ENCODE results near the gene MRPL24. TPM values are rescaled to one million over a fixed set of nuclear protein-coding genes. Genes with fewer than 3 reads are reported as not detected.

The MRPL24 gene
- total and polyA plus RNA-seq, 2 of the 8 experiments (the other 6 are each of a cell fraction or from before 2014, with no cell fraction given) = 29.7 to 35.2 TPM

DNA sequence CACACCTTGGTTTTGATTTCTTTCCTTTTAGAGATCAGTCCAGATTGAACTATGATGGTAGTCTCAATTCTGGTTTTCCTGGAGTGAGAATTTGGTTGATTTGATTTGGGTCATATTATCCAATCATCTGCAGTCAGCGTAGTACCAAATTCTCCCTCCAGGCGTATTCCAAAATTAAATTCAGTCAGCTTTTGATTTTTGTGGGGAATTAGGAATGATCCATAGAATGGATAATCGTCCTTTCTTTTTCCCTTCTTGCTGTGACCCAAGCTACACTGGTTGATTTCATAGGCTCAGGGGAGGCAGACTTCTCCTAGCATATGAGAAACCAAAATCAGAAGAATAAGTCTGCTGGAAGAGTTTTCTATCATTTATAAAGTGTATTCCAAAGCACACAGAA is 31.3 kb upstream of the MRPL24 start:
- Histone ChIP-seq H2BK20ac (ENCODE audit: low read length) (no peak overlapping the region), H3K9ac (replicated peaks in 1 of 4; ENCODE audit: extremely low read depth in 1 of 4, low read depth in 3 of 4, low read length in 3 of 4) (no peak overlapping the region), H2BK12ac (ENCODE audit: low read depth, low read length) (no peak overlapping the region), H3K56ac (replicated peaks; ENCODE audit: insufficient read length, low read depth, low read length) (no peak overlapping the region), H3K18ac (ENCODE audit: extremely low read depth, low read length) (no peak overlapping the region), H3K27me3 (replicated peaks in 1 of 4; ENCODE audit: control insufficient read depth in 3 of 4, extremely low read depth in 1 of 4, insufficient read depth in 3 of 4, low read length in 3 of 4) (no peaks in the 10 kb centered on the region), H3K36me3 (ENCODE audit: control insufficient read depth in 2 of 4, insufficient read depth in 4 of 4, low read length in 3 of 4) (peaks cover 0 to 17% (median 2%) of the 10 kb centered on the region in 4 experiments; a peak in 3 of 8 replicates), H3K27ac (ENCODE audit: low read depth, low read length) (no peak overlapping the region), H2AFZ (ENCODE audit: low read length) (no peak overlapping the region), H2BK5ac (ENCODE audit: low read depth, low read length) (no peak overlapping the region), H3K23ac (ENCODE audit: insufficient read length) (no peak overlapping the region), H3K23me2 (ENCODE audit: low read depth, low read length) (peaks cover 4% of the 10 kb centered on the region; the same call in 1 of the 2 replicates), H3K79me1 (ENCODE audit: low read depth, low read length) (peaks cover 18% of the 10 kb centered on the region), H3K4me2 (ENCODE audit: insufficient read depth in 1 of 2, low read depth in 2 of 2, low read length in 2 of 2) (no peak overlapping the region), H2AK5ac (ENCODE audit: low read depth, low read length) (no peak overlapping the region), H3K79me2 (ENCODE audit: control insufficient read depth in 1 of 2, insufficient read depth in 2 of 2, low read length in 2 of 2) (peaks cover 39 to 86% of the 10 kb centered on the region in 2 experiments), H3K14ac (ENCODE audit: insufficient read length) (no peak overlapping the region), H4K20me1 (replicated peaks in 1 of 2; ENCODE audit: control insufficient read depth in 1 of 2, insufficient read depth in 2 of 2, low read length in 2 of 2) (peaks cover 20% of the 10 kb centered on the region in 2 experiments), H3K4ac (replicated peaks; ENCODE audit: insufficient read length, low read depth, low read length) (no peak overlapping the region), H2BK15ac (ENCODE audit: low read length) (no peak overlapping the region), H4K91ac (replicated peaks; ENCODE audit: insufficient read length, low read length) (no peak overlapping the region), H4K5ac (ENCODE audit: insufficient read length, low read depth, low read length) (no peak overlapping the region), H3K4me1 (replicated peaks in 1 of 4; ENCODE audit: control insufficient read depth in 3 of 4, insufficient read depth in 4 of 4, low read length in 3 of 4) (peaks cover 0 to 7% (median 2%) of the 10 kb centered on the region in 4 experiments; a peak in 3 of 7 replicates), H4K8ac (ENCODE audit: extremely low read depth, insufficient read depth, low read length) (no peak overlapping the region), H2BK120ac (replicated peaks; ENCODE audit: low read depth, low read length) (no peak overlapping the region), H3K4me3 (ENCODE audit: extremely low read depth in 1 of 4, insufficient read depth in 2 of 4, low read depth in 3 of 4, low read length in 4 of 4) (no peak overlapping the region), H3K9me3 (ENCODE audit: insufficient read depth in 2 of 2, low read depth in 1 of 2, low read length in 1 of 2) (no peaks in the 10 kb centered on the region)
- CTCF ChIA-PET (ENCODE audit: partially characterized antibody) = interaction anchor here (0.7 to 11.7 kb wide), 17 partner anchors 9 to 189 kb away, joined by 3 to 100 read pairs (median 5); partner anchors contain the start of genes ISG20L2 and METTL25B
- FAIRE-seq (no peak), DNase-seq (ENCODE audit: low read depth in 1 of 2, low spot score in 2 of 2) (no peak)
- 84% methylated on average over 3 of the region's 3 CpGs; no CpG with 5 or more reads in 1 of the 2 experiments for WGBS, 2 experiments (ENCODE audit: extremely low coverage in 1 of 2, insufficient coverage in 1 of 2, insufficient read length in 1 of 2, insufficient replicate concordance in 2 of 2, low coverage in 1 of 2, low lambda C conversion rate in 2 of 2, missing lambda C conversion rate in 1 of 2)
- POLR2A ChIA-PET (ENCODE audit: partially characterized antibody) = interaction anchor here (0.7 to 8.2 kb wide), 9 partner anchors 9 to 80 kb away, joined by 3 to 121 read pairs (median 5); partner anchors contain the start of gene HDGF
- no peak for TF ChIP-seq FOSL1 (IDR thresholded peaks at IDR 0.05; ENCODE audit: insufficient read depth, low read depth, low read length)
- no peak for TF ChIP-seq JUN (IDR thresholded peaks at IDR 0.05; ENCODE audit: low read depth, low read length)
- TF ChIP-seq CHD2 (IDR thresholded peaks at IDR 0.05; ENCODE audit: low read length) = no peak
- no peak for TF ChIP-seq KDM5A (IDR thresholded peaks at IDR 0.05; ENCODE audit: low read length)
- no peak for TF ChIP-seq EZH2 (IDR thresholded peaks at IDR 0.05; ENCODE audit: low read depth, low read length, severe bottlenecking)
- TF ChIP-seq BRCA1 (IDR thresholded peaks at IDR 0.05; ENCODE audit: low read depth, low read length) = no peak
- no peak for TF ChIP-seq CBX8 (IDR thresholded peaks at IDR 0.05; ENCODE audit: borderline replicate concordance, low read depth, low read length)
- no peak for TF ChIP-seq RAD21 (IDR thresholded peaks at IDR 0.05 in 1 of 2, conservative IDR thresholded peaks at IDR 0.05 in 1 of 2; ENCODE audit: low read depth in 2 of 2, low read length in 2 of 2)
- TF ChIP-seq CREB1 (IDR thresholded peaks at IDR 0.05) = no peak
- no peak for TF ChIP-seq TAF7 (optimal IDR thresholded peaks at IDR 0.05; ENCODE audit: borderline replicate concordance, low read depth, low read length)
- TF ChIP-seq JUND (IDR thresholded peaks at IDR 0.05; ENCODE audit: low read length) = no peak
- no peak for TF ChIP-seq ASH2L (IDR thresholded peaks at IDR 0.05; ENCODE audit: low read length)
- no peak for TF ChIP-seq RNF2 (IDR thresholded peaks at IDR 0.05; ENCODE audit: borderline replicate concordance, low read depth, low read length, missing control alignments, poor library complexity, severe bottlenecking)
- no peak for TF ChIP-seq GABPA (IDR thresholded peaks at IDR 0.05; ENCODE audit: borderline replicate concordance, insufficient read depth, low read length)

Measured in H1 (cell line).